Mesendoderm (in vitro differentiated cells): ENCODE data around the gene ADSS2.
A peak's percentile ranks its signal among the peaks of the same experiment; 100 is the strongest.

Source experiments
- DNase-seq: peaks from one replicate; pipeline ENCODE4 v3.0.0; 2013
- H2AK5ac ChIP-seq: 2 replicates; pipeline ENCODE4 v1.6.1; 2013; ENCODE audit warnings: low read length, inconsistent platforms
- H2BK120ac ChIP-seq: 2 replicates; pipeline ENCODE4 v1.6.1; 2013; ENCODE audit warnings: low read depth, mild to moderate bottlenecking, low read length, moderate library complexity, mixed read lengths
- H2BK15ac ChIP-seq: replicated peaks from 2 replicates; pipeline ENCODE4 v1.6.1; 2013; ENCODE audit warnings: low read depth, mild to moderate bottlenecking, moderate library complexity
- H2BK5ac ChIP-seq: 2 replicates; pipeline ENCODE4 v1.6.1; 2013; ENCODE audit warnings: low read length, inconsistent platforms
- H3K18ac ChIP-seq: 2 replicates; pipeline ENCODE4 v1.6.1; 2013; ENCODE audit warnings: mild to moderate bottlenecking, low read length, mixed read lengths
- H3K23ac ChIP-seq: one replicate; pipeline ENCODE4 v1.6.1; 2013; ENCODE audit warnings: low read length
- H3K27ac ChIP-seq: 2 replicates; pipeline ENCODE4 v1.5.1; 2013; ENCODE audit warnings: low read depth, mild to moderate bottlenecking, inconsistent platforms, low read length, moderate library complexity
- H3K27me3 ChIP-seq: 2 replicates; pipeline ENCODE4 v1.6.1; 2013; ENCODE audit warnings: low read length, control low read depth, mild to moderate bottlenecking, inconsistent platforms; ENCODE audit not compliant: insufficient read depth, poor library complexity
- H3K36me3 ChIP-seq: 2 replicates; pipeline ENCODE4 v1.6.1; 2013; ENCODE audit warnings: low read length, inconsistent platforms; ENCODE audit not compliant: control insufficient read depth, insufficient read depth
- H3K4ac ChIP-seq: one replicate; pipeline ENCODE4 v1.6.1; 2013; ENCODE audit warnings: low read depth, mild to moderate bottlenecking, low read length, moderate library complexity
- H3K4me1 ChIP-seq: 2 replicates; pipeline ENCODE4 v1.6.1; 2013; ENCODE audit warnings: low read depth, low read length, inconsistent platforms; ENCODE audit not compliant: control insufficient read depth
- H3K4me2 ChIP-seq: 2 replicates; pipeline ENCODE4 v1.6.1; 2013; ENCODE audit warnings: low read length
- H3K4me3 ChIP-seq: 2 replicates; pipeline ENCODE4 v1.5.1; 2013; ENCODE audit warnings: mild to moderate bottlenecking, low read length
- H3K56ac ChIP-seq: one replicate; pipeline ENCODE4 v1.6.1; 2013; ENCODE audit warnings: low read length
- H3K79me1 ChIP-seq: 2 replicates; pipeline ENCODE4 v1.6.1; 2013; ENCODE audit warnings: low read length, inconsistent platforms
- H3K79me2 ChIP-seq: 2 replicates; pipeline ENCODE4 v1.6.1; 2013; ENCODE audit warnings: mild to moderate bottlenecking, low read length; ENCODE audit not compliant: control insufficient read depth, insufficient read depth
- H3K9ac ChIP-seq: 2 replicates; pipeline ENCODE4 v1.6.1; 2013; ENCODE audit warnings: low read length, inconsistent platforms
- H4K5ac ChIP-seq: one replicate; pipeline ENCODE4 v1.6.1; 2013; ENCODE audit warnings: low read length
- H4K8ac ChIP-seq: one replicate; pipeline ENCODE4 v1.6.1; 2013; ENCODE audit warnings: low read depth, mild to moderate bottlenecking, control low read depth, low read length, moderate library complexity
- WGBS: extraction: QIAGEN DNeasy Blood & Tissue Kit; methylation state at CpG from one replicate; pipeline ENCODE4 v1.1.7; 2013; ENCODE audit warnings: low lambda C conversion rate, missing lambda C conversion rate; ENCODE audit not compliant: insufficient coverage; ENCODE audit errors: extremely low coverage; 5-methylcytosine and 5-hydroxymethylcytosine counted together

Gene ADSS2

DNA sequence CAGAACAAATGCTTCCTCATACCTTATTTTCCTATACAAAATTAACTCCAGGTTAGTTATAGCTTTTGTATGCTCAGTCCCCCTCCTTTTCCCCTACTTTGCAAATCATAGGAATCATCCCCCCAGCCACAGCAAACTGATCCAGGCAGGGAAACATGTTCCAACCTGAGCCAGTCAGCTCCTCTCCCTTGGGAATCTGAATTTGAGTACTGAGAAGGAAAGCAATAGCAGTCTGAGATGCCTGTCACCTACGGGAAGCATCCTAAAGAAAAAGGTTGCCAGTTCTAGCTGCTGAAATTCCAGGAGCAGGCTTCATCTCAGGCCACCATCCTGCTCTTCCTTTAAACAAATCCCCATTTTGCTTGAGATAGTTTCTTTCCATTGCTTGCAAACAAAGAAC is 6.9 kb downstream of the ADSS2 start:
- H3K4me1 ChIP-seq = no peaks in the 10 kb centered on the region
- no CpG with 5 or more reads among the region's 1 CpG for WGBS

DNA sequence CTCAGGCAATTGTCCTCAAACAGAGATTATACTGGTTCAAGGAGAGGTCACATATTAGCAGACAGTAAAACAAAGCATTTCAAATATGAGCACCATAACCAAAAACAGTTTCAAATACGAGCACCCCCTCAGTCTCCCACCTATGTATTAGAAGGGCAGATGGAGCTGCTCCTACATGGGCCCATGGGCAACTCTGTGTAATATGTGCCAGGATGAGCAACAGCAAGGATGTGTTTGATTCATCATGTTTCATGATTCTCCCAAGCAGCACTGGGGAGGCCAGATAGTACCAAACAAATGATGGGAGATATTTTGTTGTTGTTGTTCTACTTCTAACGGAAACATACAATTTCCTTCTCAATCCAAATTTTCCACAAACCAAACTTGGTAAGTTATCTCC is 8.9 kb downstream of the ADSS2 start:
- Histone ChIP-seq H4K5ac (no peak overlapping the region), H2BK5ac (no peak overlapping the region), H3K79me1 (peaks cover 4% of the 10 kb centered on the region), H3K27ac (no peak overlapping the region), H3K4me2 (no peak overlapping the region), H3K23ac (no peak overlapping the region), H3K18ac (no peak overlapping the region), H3K56ac (no peak overlapping the region), H2AK5ac (no peak overlapping the region), H2BK120ac (no peak overlapping the region), H3K4me3 (no peak overlapping the region), H3K4ac (no peak overlapping the region), H4K8ac (no peak overlapping the region), H3K4me1 (peaks cover 6% of the 10 kb centered on the region), H3K9ac (no peak overlapping the region), H3K27me3 (no peaks in the 10 kb centered on the region), H3K36me3 (no peaks in the 10 kb centered on the region), H2BK15ac (no peak overlapping the region), H3K79me2 (peaks cover 34% of the 10 kb centered on the region)
- DNase-seq = no peak
- no CpG with 5 or more reads among the region's 2 CpGs for WGBS

More for the DNA sequence above, 6.9 kb downstream of the ADSS2 start:
- H3K4me3 ChIP-seq = no peak overlapping the region
- peak; percentile 49 for DNase-seq
- no peak overlapping the region for H2AK5ac ChIP-seq
- no peak overlapping the region for H3K23ac ChIP-seq
- no peak overlapping the region for H2BK120ac ChIP-seq
- no peak overlapping the region for H3K27ac ChIP-seq
- peaks cover 44% of the 10 kb centered on the region for H3K79me2 ChIP-seq
- H3K9ac ChIP-seq = no peak overlapping the region
- no peak overlapping the region for H4K5ac ChIP-seq
- H2BK5ac ChIP-seq = no peak overlapping the region
- peaks cover 4% of the 10 kb centered on the region for H3K79me1 ChIP-seq
- no peaks in the 10 kb centered on the region for H3K27me3 ChIP-seq
- no peak overlapping the region for H3K18ac ChIP-seq
- H3K56ac ChIP-seq = peak overlapping the region; percentile 28
- H3K4me2 ChIP-seq = no peak overlapping the region
- H2BK15ac ChIP-seq = no peak overlapping the region
- no peak overlapping the region for H3K4ac ChIP-seq
- H4K8ac ChIP-seq = no peak overlapping the region
- no peaks in the 10 kb centered on the region for H3K36me3 ChIP-seq

DNA sequence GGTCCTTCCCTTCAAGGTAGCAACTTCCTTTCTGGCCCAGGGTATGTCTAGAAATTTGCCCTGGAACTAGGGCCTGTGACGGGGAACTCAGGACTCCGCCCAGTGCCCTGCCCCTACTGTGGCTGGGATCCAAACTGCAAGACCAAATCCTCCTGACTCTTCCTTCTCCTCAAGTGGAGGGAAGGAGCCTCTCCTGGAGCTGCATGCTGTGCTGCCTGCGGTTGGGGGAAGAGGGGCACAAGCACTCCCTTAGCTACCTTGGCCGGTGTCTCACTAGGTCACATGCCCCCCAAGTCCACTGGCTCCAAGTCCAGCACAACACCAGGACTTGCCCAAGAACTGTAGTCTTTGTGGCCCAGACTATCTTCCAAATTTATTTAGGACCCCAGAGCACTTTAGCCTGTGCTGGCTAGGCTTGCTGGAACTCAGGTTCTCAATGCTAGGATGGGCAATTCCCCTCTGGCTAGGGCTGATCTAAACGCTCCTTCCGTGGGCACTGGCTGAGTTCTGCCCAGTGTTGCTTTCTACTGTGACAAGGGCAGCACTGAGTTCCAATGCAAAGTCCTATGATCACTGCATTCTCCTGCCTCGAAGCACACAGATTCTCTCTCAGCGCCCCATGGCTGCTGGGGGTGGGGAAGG is 12.2 kb downstream of the ADSS2 start:
- peak overlapping the region; percentile 32 for H2BK5ac ChIP-seq
- H3K79me2 ChIP-seq = peaks cover 19% of the 10 kb centered on the region
- H3K56ac ChIP-seq = peak overlapping the region; percentile 67
- WGBS = no CpG with 5 or more reads among the region's 8 CpGs
- H3K36me3 ChIP-seq = peaks cover 4% of the 10 kb centered on the region
- peak overlapping the region; percentile 23 for H3K18ac ChIP-seq
- peak overlapping the region; percentile 37 for H3K9ac ChIP-seq
- no peak overlapping the region for H4K8ac ChIP-seq
- H2BK15ac ChIP-seq = no peak overlapping the region
- H2AK5ac ChIP-seq = no peak overlapping the region
- H3K27ac ChIP-seq = no peak overlapping the region
- H4K5ac ChIP-seq = no peak overlapping the region
- H3K27me3 ChIP-seq = no peaks in the 10 kb centered on the region
- no peak overlapping the region for H3K4me2 ChIP-seq
- H3K79me1 ChIP-seq = peaks cover 2% of the 10 kb centered on the region
- H3K4me3 ChIP-seq = no peak overlapping the region
- no peak overlapping the region for H2BK120ac ChIP-seq
- H3K4me1 ChIP-seq = peaks cover 6% of the 10 kb centered on the region
- peak; percentile 82 for DNase-seq
- H3K4ac ChIP-seq = no peak overlapping the region
- H3K23ac ChIP-seq = no peak overlapping the region

DNA sequence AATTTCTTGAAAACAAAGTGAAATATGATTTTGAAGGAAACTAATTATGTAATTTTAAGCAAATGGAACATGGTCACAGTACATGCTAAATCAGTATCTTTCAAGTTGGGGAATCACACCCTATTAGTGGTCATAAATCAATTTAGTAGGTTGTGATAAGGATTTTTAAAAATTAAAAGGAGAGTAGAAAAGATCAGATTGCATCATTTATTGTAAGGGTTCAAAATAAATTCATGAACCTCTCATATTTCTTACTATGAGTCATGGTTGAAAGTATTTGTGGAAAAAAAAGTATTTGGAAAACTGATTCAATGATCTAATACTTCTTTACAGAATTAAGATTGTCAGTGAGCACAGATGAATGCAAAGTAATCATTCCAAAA is 14.6 kb downstream of the ADSS2 start:
- Histone ChIP-seq H4K5ac (no peak overlapping the region), H3K79me1 (no peaks in the 10 kb centered on the region), H3K36me3 (peaks cover 4% of the 10 kb centered on the region), H2BK5ac (no peak overlapping the region), H3K4me2 (no peak overlapping the region), H3K4me1 (peaks cover 6% of the 10 kb centered on the region), H3K27me3 (no peaks in the 10 kb centered on the region), H3K27ac (no peak overlapping the region), H3K18ac (no peak overlapping the region), H3K56ac (no peak overlapping the region), H2BK120ac (no peak overlapping the region), H3K79me2 (peaks cover 6% of the 10 kb centered on the region), H3K4me3 (no peak overlapping the region), H3K23ac (no peak overlapping the region), H3K4ac (no peak overlapping the region), H2BK15ac (no peak overlapping the region), H4K8ac (no peak overlapping the region), H3K9ac (no peak overlapping the region), H2AK5ac (no peak overlapping the region)
- DNase-seq = no peak

- Histone ChIP-seq H3K27me3 (no peaks in the 10 kb centered on the region), H3K79me2 (peaks cover 4% of the 10 kb centered on the region), H3K79me1 (no peaks in the 10 kb centered on the region), H2AK5ac (no peak overlapping the region), H3K4me1 (peaks cover 6% of the 10 kb centered on the region), H3K4me3 (no peak overlapping the region), H4K5ac (no peak overlapping the region), H3K9ac (no peak overlapping the region), H3K4ac (no peak overlapping the region), H3K4me2 (no peak overlapping the region), H3K36me3 (peaks cover 4% of the 10 kb centered on the region), H3K27ac (no peak overlapping the region), H2BK15ac (no peak overlapping the region), H3K23ac (no peak overlapping the region), H3K18ac (no peak overlapping the region), H4K8ac (no peak overlapping the region), H2BK5ac (no peak overlapping the region), H3K56ac (no peak overlapping the region), H2BK120ac (no peak overlapping the region)
- WGBS = no CpG with 5 or more reads among the region's 7 CpGs
- DNase-seq = no peak
Observed at GRCh38 chr1:244436336-244437085, 15.2 kb downstream of the ADSS2 start.
